ENCODE measurements around the gene TREM1.

Gene TREM1

GRCh38 chr6:41294214-41294872 lies 7.9 kb upstream of the TREM1 start:
- DNase-seq, result no peak

- no peak for DNase-seq
These were observed 5.2 kb upstream of the TREM1 start for GRCh38 chr6:41291717-41292116.

GRCh38 chr6:41289815-41290214 lies 3.3 kb upstream of the TREM1 start:
- no peak for DNase-seq

GRCh38 chr6:41288754-41289129 lies 2.3 kb upstream of the TREM1 start:
- DNase-seq, result no peak

GRCh38 chr6:41288030-41288753 lies 1.7 kb upstream of the TREM1 start:
- DNase-seq, result no peak

- no peak for DNase-seq
These were observed 1.8 kb downstream of the TREM1 start for GRCh38 chr6:41284726-41285125.

GRCh38 chr6:41283600-41283999 lies 2.9 kb downstream of the TREM1 start:
- no peak for DNase-seq

GRCh38 chr6:41280381-41281057 lies 6.0 kb downstream of the TREM1 start:
- no peak for DNase-seq

- peak; percentile 58 for DNase-seq
These were observed 7.6 kb downstream of the TREM1 start for GRCh38 chr6:41278699-41279405.

GRCh38 chr6:41277605-41278004 lies 8.9 kb downstream of the TREM1 start:
- no peak for DNase-seq

- DNase-seq, result no peak
These were observed 11.0 kb downstream of the TREM1 start for GRCh38 chr6:41275489-41275888.

- DNase-seq, result no peak
These were observed 12.2 kb downstream of the TREM1 start for GRCh38 chr6:41274256-41274655.

- DNase-seq, result no peak
These were observed 12.8 kb downstream of the TREM1 start for GRCh38 chr6:41273714-41274113.

- no peak for DNase-seq
These were observed 13.8 kb downstream of the TREM1 start for GRCh38 chr6:41272591-41273240.

GRCh38 chr6:41271901-41272395 lies 14.5 kb downstream of the TREM1 start:
- DNase-seq, result no peak

GRCh38 chr6:41269716-41270115 lies 16.8 kb downstream of the TREM1 start:
- no peak for DNase-seq

- DNase-seq, result no peak
These were observed 17.3 kb downstream of the TREM1 start for GRCh38 chr6:41269166-41269565.

- no peak for DNase-seq
These were observed 18.0 kb downstream of the TREM1 start for GRCh38 chr6:41268478-41268877.

GRCh38 chr6:41266541-41266940 lies 19.9 kb downstream of the TREM1 start:
- DNase-seq, result no peak

- DNase-seq, result no peak
These were observed 23.2 kb downstream of the TREM1 start for GRCh38 chr6:41263267-41263666.

GRCh38 chr6:41262401-41262800 lies 24.1 kb downstream of the TREM1 start:
- no peak for DNase-seq

GRCh38 chr6:41258196-41258493 lies 28.3 kb downstream of the TREM1 start:
- no peak for DNase-seq
